HG03521 (cell line): ENCODE results near the gene HACE1.

Experiments
- ATAC-seq: cut with Tn5 transposase; IDR thresholded peaks from one replicate; pipeline ENCODE4 v1.9.1; 2021; ENCODE audit warnings: mild to moderate bottlenecking, moderate library complexity; ENCODE audit not compliant: unreplicated experiment

HACE1 gene

DNA sequence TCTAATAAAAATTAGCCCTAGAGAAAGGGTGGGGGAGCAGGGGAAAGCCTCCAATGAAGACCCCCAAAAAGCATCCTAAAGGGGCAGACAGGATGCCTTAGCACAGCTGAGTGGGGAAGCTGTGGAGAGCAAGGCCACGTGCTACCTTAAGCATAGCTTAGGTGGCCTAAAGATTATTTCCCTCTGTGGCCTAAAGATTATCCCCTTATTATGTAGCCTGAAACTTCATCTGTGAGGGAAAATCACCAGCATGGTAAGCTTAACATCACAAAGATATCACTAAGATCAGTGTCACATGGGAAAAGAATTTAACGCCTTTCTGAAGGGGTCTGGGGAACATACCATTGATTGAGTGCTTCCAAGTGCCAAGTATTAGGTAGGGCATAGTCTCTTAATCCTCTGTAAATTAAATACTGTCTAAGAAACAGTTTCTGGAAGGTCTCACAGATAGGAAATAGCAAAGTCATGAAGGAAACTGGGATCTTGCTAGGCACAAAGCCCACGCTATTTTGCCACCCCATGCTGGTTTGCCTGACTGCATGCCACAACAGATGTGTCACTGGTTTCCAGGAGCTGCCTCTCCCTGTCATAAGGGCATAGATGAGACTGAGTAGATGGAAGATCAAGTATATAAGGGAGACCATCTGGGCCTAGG, 170.0 kb downstream of the HACE1 start:
- ATAC-seq = no peak

GRCh38 chr6:104688283-104688969, 171.3 kb downstream of the HACE1 start:
- ATAC-seq = no peak

DNA sequence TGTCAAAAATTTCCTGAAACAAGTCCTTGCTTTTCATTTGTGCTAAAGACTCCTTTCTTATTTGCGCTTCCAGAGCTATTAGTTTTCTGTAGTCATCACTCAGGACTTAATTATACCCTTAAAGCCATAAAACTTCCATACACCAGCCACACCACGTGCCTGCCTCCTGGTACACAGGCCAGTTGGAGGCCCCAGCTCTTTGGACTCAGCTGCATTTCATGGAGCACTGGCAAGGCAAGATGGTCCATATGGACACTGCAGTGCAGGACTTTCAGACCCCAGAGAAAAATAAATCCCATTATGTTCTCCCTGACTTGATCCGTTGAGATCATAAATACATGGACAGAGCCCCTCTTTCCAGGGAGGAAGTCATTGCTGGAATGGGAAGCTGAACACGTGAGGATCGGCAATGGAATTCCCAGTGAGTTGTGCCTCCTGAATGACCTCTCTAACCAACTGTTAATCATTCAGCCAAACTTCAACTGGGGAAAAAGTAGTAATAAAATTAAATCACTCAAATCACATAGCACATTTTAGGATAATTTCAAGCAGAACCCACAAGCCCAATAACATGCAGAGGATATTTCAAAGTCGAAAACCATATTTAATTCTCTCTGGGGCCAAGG, 173.1 kb downstream of the HACE1 start:
- no peak for ATAC-seq

DNA sequence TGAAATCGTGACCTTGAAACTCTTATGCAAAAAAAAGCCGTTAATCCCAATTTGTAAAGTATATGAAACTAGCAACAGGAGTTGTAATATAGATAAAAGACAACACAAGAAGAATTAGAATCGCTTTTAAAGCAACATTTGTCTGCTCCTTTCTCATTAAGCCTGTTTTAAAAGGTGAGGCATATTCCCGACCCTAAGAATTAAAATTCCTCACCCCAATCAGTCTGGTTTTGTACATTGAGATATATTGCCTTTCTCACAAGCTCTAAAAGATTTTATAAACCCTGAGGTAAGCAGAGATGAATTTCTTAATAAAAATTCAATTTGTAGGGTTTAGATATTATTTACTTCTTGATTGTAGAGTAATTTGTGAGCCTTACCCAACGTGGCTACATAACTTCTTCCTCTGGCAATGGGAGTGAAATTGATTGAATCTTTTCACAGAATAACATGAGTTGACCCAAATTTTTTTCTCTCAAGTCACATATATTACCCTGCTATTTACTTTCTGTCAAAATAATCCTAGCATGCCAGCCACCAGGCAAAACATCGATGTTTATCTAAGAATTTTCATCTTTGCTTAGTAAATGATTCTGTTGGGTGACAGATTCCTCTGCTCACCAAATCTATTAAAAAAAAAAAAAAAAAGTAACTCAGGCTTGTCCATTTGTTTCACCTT, 173.7 kb downstream of the HACE1 start:
- ATAC-seq = no peak

- ATAC-seq = no peak
These were observed 174.8 kb downstream of the HACE1 start for GRCh38 chr6:104684911-104685415.

DNA sequence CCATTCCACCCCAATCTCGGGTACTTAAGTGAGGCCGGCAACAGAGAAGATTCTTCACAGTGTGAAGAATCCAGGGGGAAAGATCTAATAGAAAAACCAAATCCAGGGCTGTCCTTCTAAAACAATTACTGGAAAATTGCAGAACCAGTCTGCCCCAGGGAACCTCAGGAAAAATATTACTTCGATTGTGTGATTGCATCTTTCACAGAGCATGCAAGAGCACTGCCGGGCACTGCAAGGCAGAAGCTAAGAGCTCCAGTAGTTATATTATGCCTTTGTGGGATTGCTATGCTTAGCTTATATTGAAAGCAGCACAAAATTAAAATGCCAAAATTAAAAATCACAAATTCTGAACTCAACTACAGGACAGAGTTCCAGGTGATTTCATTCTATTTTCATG, 175.9 kb downstream of the HACE1 start:
- no peak for ATAC-seq

DNA sequence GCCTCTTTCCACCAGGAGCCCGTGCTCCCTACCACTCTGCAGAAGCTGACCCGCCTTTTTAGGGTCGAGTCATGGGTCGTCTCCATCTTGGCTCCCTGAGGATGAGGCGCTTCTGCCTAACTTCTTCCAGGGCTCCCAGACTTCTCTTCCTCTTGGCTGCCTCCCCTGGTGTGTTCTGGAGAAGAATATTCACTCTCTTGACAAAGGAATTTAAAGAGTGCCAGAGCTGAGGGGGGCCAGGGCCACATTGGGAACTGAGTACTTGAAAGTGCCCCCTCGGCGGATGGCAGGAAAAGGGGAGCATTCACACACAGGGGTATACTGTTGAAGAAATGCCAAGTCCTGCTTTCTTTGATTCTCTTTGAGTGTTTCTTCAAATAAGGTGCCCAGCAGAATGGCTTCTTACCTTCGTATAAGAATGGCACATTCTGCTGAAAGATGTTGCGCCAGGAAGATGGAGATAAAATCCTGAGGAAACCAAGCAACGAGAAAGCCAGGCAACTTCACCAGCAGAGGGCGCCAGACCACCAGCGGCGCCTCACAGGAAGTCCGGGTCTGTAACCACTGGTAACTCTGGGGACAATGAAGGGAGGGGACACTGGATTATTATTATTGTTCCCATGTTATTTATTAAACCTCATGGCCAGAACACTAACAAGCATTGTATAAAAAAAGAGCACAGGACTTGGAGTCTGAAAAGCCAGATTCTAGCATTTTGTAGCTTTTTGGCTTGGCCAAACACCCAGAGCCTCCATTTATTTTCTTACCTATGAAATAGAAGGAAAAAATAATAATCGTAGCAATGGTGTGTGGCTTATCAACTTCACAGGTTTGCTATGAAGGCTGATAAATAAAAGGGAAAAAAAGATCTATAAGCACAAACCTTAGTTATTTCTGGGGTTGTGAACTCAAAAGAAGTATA, 176.7 kb downstream of the HACE1 start:
- peak; percentile 68 for ATAC-seq

- ATAC-seq = no peak
These were observed 179.2 kb downstream of the HACE1 start for GRCh38 chr6:104680539-104680938.

DNA sequence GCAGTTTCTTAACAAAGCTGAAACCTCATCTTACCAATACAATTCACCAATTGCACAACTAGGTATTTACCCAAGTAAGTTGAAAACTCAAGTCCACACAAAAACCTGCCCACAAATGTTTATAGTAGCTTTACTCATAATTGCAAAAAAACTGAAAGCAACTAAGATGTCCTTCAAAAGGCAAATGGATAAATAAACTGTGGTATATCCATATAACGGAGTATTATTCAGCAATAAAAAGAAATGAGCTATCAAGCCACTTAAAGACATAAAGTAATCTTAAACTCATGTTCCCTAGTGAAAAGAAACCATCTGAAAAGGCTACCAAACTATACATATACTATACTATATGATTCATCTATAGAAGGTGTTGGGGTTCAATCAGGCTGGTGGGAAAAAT, 179.7 kb downstream of the HACE1 start:
- ATAC-seq = no peak
